ENCODE data around the gene STARD9.

DNA sequence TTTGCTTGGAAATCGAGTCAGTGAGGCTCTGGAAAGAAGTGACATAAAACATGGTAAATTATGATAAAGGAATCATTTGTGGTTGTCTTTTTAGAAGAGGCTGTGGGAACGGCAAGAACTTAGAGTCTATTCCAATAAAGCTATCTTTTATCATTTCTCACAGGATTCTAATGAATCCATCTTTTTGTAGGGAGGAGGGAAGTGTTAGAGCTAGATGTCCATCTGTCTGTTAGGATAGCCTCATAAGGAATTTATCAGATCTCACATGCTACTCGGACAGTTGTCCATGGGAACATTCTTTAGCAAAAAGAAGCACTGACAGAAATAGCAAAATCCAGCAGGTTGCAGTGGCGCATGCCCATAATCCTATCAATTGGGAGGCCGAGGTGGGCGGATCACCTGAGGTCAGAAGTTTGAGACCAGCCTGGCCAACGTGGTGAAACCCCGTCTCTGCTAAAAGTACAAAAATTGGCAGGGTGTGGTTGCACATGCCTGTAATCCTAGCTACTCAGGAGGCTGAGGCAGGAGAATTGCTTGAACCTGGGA, 37.0 kb downstream of the STARD9 start:
- TF ChIP-seq, protein P1, sequence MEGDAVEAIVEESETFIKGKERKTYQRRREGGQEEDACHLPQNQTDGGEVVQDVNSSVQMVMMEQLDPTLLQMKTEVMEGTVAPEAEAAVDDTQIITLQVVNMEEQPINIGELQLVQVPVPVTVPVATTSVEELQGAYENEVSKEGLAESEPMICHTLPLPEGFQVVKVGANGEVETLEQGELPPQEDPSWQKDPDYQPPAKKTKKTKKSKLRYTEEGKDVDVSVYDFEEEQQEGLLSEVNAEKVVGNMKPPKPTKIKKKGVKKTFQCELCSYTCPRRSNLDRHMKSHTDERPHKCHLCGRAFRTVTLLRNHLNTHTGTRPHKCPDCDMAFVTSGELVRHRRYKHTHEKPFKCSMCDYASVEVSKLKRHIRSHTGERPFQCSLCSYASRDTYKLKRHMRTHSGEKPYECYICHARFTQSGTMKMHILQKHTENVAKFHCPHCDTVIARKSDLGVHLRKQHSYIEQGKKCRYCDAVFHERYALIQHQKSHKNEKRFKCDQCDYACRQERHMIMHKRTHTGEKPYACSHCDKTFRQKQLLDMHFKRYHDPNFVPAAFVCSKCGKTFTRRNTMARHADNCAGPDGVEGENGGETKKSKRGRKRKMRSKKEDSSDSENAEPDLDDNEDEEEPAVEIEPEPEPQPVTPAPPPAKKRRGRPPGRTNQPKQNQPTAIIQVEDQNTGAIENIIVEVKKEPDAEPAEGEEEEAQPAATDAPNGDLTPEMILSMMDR (IDR thresholded peaks at IDR 0.05), result no peak
- TF ChIP-seq POLR2A (IDR thresholded peaks at IDR 0.05), result no peak

Measured in uterus (tissue), 2 donors.